Stimulated activated CD8-positive, alpha-beta memory T cell treated with anti-CD3 and anti-CD28 coated beads, Interleukin-7, amount 100 ng/mL, for 4 hours (primary cell): ENCODE results near the gene NOS1.

Experiments used
- DNase-seq, 2 donors: peaks; one replicate each; pipeline ENCODE4 v3.0.0-alpha.2; 2020; ENCODE audit warnings: low read depth in 2 of 2

The NOS1 gene

DNA sequence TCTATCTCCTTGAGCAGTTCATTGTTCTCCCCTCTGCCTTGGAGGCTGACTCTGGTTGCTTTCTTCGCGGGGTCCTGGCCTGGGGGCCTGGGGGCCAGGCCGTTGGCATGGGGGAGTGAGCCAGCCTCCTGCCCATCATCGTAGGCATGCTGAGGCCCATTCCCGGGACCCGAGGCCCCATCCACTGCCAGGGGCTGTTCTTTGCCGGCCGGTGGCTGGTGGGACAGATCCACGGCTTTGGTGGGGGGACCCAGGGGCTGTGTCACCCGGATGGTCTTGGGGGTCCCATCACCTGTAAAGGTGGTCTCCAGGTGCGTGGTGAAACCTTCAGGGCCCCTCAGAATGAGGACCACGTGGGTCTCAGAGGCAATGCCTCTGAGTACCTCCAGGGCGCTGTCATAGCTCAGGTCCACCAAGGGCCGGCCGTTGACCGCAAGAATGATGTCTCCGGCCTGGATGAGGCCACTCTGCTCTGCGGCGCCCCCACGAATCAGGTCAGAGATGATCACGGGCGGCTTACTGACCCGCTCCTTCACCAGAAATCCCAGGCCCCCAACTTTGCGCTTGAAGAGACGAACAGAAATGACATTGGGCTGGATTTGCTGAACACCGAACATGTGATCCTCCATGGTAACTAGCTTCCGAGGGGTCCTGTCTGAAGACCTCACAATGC, 30.8 kb downstream of the NOS1 start:
- DNase-seq: no peak

DNA sequence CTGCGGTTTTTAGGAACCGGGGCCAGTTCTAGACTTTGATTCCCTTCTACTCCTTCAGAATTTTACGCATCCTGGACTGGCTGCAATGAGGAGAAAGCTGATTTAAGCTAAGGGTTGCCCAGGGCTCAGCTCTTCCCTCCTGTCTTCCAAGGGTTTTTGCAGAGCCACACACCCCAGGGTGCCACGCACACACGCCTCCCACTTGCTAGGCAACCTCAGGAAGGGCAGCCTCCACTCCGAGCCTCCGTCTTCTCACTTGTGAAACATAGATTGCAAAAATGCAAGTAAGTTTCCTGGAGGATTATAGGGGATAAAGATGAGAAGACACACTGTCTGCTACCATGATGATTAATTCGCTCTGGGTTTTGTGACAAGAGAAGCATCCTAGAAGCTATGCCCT, 31.7 kb downstream of the NOS1 start:
- no peak for DNase-seq

DNA sequence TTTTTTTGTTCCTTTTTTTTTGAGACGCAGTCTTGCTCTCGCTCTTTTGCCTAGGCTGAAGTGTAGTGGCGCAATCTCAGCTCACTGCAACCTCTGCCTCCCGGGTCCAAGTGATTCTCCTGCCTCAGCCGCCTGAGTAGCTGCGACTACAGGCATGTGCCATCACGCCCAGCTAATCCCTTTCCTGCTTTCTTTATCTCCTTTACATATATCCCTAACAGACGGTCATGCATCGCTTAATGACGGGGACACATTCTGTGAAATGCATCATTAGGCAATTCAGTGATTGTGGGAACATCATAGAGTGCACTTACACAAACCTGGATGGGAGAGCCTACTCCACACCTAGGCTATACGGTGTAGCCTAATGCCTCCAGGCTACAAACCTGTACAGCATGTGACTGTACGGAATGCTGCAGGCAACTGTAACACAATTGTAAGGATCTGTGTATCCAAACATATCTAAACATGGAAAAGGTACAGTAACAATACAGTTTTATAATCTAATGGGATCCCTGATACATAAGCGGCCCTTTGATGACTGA, 32.8 kb downstream of the NOS1 start:
- no peak for DNase-seq

GRCh38 chr12:117322428-117322827, 39.0 kb downstream of the NOS1 start:
- DNase-seq: no peak

DNA sequence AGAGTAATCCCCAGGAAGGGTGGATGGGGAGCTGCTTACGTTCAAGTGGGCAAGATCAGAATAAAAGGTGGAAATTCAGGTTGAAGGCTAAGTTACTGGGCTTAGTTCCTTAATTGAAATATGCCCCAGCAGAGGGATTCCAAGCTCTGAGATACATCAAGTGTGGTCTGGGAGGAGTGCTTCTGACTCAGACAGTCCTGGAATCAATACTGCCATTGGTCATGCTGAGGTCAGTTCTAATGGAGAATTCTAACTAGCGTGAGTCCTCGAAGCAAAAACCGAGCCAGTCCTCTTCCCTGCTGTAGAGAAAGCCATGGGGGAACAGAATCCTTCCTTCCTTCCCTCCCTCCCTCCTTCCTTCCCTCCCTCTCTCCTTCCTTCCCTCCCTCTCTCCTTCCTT, 39.9 kb downstream of the NOS1 start:
- DNase-seq: no peak

DNA sequence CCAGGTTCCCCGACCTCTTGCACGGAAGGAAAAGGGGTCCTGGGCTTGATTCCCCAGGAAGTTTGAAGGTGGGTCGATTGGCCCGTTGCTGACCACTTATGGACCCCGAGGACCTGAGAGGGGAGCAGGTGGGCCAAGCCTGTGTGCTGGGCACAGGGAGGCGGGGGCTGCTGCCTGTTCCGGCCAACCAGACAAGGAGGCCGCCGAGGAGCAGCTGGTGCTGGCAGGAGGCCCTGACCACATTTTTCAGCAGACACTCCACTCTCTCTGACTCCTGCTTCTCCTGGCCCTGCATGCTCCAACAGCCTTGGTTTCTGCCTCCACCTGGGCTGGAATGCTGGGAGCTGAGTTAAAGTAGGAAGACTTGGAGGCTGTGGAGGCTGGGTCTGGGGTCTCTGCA, 42.8 kb downstream of the NOS1 start:
- DNase-seq: no peak

- no peak for DNase-seq
Observed at GRCh38 chr12:117316336-117316735, 45.1 kb downstream of the NOS1 start.

- no peak for DNase-seq
Observed at GRCh38 chr12:117313926-117314325, 47.5 kb downstream of the NOS1 start.

DNA sequence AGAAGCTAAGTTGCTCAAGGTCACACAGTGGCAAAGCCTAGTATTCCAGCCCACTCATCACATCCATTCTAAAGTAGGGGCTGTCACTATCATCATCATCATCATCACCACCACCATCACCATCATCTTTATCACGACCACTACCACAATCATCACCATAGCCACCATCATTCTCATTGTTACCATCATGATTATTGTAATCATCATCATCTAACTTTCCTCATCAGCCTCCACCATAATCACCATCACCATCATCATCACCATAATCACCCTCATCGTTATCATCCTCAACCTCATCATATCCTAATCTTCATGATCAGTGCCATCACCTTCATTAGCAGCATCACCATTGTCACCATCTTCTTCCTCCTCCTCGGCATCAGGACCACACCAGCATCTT, 48.7 kb downstream of the NOS1 start:
- no peak for DNase-seq

DNA sequence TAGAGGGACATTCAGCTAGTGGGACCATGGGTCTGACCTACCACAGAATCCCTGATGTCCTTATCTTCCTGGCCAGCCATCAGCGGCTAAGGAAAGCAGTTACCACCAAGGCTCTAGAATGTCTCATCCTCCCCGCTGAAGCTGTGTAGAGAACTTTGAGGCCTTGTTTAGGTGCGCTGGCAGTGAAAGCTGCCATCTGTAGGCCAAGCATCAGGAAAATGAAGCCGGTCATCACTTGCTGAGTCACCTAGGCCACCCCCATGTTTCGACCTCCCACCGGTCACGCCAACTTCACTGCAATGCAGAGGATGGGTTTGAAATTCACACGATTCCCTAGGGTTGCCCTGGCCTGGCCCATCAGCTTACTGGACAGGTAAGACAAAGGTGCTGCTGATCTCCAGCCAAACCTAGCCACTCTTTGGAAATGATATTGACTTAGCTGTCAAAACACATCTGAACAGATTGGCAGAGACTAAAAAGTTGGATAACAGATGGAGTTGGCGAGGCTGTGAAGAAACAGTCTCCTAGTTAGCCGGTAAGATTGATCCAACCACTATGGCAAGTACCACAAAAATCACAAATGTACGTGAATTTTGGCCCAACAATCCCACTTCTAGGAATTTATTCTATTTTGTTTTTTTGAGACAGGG, 52.0 kb downstream of the NOS1 start:
- no peak for DNase-seq

DNA sequence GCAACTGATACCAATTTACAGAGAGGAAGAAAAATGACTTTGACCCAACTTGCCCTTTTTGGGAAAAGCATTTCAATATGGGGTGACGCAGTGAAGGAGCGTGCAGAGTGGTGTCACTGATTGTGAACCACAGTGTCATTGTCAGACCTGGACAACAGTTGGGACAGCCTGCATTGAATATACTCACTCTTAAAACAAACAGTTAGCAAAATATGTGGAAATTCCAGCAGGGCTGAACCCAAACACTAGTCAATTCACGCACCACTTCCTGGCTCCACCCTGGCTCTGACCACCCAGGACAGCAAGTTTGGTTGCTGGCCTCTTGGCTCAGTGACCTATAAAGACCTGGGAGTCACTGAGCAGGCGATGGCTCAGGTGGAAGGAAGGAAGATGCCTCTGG, 61.3 kb downstream of the NOS1 start:
- DNase-seq: no peak

- DNase-seq: no peak
Observed at GRCh38 chr12:117298648-117299225, 62.7 kb downstream of the NOS1 start.

DNA sequence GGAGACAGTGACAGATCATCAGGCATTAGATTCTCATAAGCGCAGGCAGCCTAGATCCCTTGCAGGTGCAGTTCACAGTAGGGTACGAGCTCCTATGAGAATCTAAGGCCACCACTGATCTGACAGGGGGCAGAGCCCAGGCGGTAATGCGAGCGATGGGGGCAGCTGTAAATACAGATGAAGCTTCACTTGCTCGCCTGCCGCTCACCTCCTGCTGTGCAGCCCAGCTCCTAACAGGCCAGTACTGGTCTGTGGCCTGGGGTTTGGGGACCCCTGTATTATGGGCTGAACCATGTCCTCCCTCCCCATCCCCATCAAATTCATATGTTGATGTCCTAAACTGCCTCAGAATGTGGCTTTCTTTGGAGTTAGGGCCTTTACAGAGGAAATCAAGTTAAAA, 63.2 kb downstream of the NOS1 start:
- DNase-seq: no peak

GRCh38 chr12:117294189-117294603, 67.2 kb downstream of the NOS1 start:
- DNase-seq: no peak

DNA sequence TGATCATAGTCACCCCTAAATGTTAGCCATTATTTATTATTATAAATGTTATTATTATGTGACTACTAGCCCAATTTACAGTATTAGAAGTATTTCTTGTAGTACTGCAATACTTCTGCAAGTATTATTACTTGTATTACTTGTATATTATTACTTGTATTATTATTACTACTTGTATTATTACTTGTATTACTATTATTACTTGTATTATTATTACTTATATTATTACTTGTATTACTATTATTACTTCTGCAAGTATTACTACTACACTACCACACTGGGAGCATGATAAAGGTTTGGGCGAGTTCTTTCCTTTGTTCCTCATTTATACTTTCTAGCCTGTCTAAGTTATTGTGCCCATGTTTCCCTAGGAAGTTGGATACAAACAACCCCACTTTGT, 67.9 kb downstream of the NOS1 start:
- DNase-seq: no peak

DNA sequence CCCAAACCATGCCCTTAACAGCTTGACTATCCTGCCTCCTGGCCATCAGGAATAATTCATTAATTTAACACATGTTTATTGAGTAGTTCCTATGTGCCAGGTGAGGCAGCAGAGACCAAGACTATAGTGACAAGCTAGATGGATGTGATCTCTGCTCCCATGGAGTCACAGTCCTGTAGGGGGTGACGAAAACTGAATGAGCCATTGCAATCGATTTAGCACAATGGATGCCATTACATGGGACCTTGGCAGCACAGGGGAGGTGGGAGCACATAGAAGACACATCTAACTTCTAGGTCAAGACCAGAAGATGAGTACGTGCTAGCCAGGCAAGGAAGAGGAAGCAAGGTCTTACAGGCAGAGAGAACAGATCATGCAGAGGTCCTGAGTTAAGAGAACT, 68.7 kb downstream of the NOS1 start:
- no peak for DNase-seq

DNA sequence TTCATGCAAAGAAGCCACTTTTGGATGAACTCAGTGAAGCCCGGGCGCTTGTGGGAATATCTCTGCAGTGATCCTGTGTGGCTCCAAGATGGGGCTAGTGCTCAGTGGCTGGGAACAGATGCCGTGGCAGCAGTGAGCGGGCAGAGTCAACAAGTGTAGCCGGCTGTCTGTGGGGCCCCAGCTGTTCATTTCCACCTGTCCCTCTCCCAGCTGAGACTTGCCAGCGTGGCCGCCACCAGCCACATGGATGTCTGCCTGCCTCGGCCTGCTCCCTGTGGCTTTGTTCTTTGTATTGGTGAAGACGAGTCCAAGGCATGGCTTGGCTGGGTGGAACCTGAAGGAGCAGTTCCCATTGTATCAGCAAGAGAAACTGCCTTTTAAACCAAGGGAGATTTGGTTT, 77.3 kb downstream of the NOS1 start:
- DNase-seq: no peak

GRCh38 chr12:117282490-117282889, 78.9 kb downstream of the NOS1 start:
- no peak for DNase-seq

DNA sequence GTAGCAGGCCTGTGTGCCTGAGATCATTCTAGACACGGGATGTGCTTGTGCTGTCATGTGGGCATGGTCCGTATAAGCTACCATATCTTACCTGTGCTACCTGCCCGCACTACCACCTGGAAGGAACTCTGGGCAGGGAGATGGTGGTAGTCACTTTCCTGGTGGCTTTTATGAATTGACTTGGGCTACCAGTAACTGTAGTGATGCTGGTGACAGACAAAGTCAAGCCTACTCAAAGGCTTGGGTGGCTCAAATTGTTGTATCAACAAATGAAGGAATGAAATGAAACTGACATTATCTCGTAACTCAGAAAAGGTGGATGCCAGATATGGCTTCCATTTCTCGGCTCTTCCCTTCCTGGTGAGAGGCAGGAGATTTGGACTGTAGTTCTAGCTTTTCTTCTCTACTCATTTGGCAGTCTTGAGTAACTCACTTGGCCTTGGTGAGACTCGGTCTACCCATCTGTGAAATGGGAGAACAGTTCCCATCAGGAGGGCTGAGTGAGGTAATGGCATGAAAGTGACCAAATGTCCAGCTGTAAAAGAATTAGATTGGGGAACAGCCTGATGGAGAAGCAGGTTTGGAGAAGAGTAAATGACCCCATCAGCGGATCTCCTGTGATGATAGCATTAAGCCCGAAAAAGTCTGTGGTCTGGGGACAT, 81.3 kb downstream of the NOS1 start:
- DNase-seq: no peak

DNA sequence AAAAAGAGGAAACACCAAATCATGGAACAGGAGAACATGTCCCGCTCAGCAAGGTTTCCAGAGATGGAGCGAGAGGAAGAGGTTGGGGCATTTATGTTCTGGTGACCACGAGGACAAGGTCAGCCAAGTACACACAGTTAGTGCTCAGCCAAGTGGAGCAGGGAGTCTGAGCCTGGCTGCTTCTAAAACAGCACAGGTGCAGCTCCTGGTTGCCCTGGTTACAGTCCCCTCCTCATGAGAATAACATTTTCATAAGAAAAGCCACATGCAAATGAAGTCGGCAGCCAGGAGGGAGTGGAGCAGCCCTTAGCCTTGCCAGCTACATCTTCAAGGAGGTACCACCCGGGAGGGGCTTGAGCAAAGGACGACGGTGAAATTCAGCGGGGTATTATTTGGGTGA, 81.8 kb downstream of the NOS1 start:
- DNase-seq: no peak

DNA sequence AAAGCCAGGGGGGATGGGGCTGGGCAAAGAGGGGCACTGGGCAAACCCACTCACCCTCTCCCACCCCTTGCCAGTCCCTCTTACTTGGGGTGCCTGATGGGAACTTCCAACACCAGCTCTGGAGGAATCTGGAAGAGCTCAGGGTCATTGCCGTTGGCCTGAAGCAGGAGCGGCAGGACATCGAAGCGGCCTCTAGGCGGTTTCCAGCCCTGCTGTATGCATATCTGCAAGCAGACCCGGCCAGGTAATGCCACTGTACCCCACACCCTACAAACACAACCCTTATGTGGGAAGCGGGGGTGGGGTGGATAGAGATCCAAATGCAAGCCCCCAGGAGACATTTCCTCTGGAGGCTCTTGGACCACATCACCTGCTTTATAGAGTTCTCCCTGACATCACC, 83.6 kb downstream of the NOS1 start:
- DNase-seq: no peak

GRCh38 chr12:117273091-117273490, 88.3 kb downstream of the NOS1 start:
- no peak for DNase-seq

DNA sequence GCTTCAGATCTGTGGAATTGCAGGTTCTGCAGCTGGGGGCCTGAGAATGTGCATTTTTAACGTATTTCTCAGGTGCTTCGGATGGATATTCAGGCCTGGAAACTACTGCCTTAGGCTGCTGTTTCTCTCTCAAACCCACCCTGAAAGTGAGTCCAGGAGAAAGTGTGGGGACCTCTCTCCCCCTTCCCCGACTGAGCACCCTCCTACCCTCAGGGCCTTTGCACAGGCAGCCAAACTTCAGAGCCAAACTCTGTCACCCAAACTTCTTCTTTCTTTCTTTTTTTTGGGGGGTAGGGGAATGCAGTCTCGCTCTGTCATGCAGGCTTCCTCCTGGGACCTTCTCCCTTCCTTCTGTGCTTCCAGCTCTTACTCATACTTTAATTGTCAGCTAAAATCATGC, 88.7 kb downstream of the NOS1 start:
- DNase-seq: no peak
